ENCODE results near the gene FAM234B.

Gene FAM234B

DNA sequence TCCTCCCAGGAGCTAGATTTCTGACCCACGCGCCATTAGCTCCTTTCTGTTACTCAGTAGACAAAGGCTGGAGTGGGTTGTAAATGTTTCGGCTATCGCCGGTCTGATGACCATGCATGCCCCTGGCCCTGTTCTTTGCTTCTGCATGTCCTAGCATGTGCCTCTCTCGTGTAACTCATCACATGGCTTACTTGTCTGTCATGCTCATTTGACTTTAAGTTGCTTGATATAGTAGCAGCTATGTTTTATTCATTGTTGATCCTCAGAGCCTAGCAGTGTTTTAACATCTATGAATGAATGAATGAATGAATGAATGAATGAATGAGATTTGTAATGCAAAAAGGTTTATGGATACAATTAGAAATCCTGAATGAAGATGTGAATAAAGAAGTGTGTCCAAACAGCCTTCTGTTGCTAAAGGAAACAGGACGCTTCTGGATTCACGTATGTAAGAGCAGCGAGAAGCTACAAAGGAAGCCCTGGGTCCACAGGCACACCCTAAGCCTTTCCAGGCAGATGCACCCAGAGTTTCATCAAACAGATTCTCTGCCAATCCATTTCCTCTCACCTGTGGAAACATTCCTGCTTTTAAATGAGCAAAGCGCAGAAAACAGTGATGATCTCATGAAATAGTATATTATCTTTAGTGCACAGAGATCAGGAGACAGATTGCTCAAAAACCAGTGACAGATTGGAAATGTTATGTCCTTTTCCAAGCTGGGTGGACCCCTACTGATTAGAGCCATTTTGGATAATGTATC, 55.8 kb downstream of the FAM234B start:
- peak overlapping the region; percentile 98 for H3K27ac ChIP-seq
- ChIA-PET CTCF (interaction anchor here (1.0 to 4.0 kb wide), 2 partner anchors 35 to 112 kb away, joined by 3 to 16 read pairs; no protein-coding TSS in a partner anchor), POLR2A (ENCODE audit: low non-redundant PET) (interaction anchor here (1.8 kb wide), 1 partner anchor 98 kb away, joined by 4 read pairs; no protein-coding TSS in a partner anchor)
- DNase-seq (ENCODE audit: low spot score): peak; percentile 65
- TF ChIP-seq, protein P1, sequence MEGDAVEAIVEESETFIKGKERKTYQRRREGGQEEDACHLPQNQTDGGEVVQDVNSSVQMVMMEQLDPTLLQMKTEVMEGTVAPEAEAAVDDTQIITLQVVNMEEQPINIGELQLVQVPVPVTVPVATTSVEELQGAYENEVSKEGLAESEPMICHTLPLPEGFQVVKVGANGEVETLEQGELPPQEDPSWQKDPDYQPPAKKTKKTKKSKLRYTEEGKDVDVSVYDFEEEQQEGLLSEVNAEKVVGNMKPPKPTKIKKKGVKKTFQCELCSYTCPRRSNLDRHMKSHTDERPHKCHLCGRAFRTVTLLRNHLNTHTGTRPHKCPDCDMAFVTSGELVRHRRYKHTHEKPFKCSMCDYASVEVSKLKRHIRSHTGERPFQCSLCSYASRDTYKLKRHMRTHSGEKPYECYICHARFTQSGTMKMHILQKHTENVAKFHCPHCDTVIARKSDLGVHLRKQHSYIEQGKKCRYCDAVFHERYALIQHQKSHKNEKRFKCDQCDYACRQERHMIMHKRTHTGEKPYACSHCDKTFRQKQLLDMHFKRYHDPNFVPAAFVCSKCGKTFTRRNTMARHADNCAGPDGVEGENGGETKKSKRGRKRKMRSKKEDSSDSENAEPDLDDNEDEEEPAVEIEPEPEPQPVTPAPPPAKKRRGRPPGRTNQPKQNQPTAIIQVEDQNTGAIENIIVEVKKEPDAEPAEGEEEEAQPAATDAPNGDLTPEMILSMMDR (conservative IDR thresholded peaks at IDR 0.05; ENCODE audit: low read depth): no peak

DNA sequence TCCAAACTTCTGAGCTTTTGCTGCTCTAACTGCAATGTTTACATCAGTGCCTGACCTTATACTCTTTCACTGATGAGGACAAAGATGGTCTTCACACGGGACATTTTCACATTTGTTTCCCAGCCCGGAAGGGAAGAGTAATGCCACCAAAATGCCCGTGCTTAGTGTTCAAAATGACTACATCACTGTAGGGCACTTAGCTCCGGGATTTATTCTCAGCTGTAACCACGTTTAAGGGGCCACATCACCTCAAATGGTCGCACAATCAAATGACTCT, 56.4 kb downstream of the FAM234B start:
- CTCF ChIA-PET: interaction anchor here (1.0 to 4.0 kb wide), 2 partner anchors 35 to 111 kb away, joined by 3 to 16 read pairs; no protein-coding TSS in a partner anchor
- peak overlapping the region; percentile 98 for H3K27ac ChIP-seq
- no peak for DNase-seq (ENCODE audit: low spot score)
- TF ChIP-seq, protein P1 (conservative IDR thresholded peaks at IDR 0.05; ENCODE audit: low read depth): no peak
- POLR2A ChIA-PET (ENCODE audit: low non-redundant PET): interaction anchor here (1.8 kb wide), 1 partner anchor 97 kb away, joined by 4 read pairs; no protein-coding TSS in a partner anchor

DNA sequence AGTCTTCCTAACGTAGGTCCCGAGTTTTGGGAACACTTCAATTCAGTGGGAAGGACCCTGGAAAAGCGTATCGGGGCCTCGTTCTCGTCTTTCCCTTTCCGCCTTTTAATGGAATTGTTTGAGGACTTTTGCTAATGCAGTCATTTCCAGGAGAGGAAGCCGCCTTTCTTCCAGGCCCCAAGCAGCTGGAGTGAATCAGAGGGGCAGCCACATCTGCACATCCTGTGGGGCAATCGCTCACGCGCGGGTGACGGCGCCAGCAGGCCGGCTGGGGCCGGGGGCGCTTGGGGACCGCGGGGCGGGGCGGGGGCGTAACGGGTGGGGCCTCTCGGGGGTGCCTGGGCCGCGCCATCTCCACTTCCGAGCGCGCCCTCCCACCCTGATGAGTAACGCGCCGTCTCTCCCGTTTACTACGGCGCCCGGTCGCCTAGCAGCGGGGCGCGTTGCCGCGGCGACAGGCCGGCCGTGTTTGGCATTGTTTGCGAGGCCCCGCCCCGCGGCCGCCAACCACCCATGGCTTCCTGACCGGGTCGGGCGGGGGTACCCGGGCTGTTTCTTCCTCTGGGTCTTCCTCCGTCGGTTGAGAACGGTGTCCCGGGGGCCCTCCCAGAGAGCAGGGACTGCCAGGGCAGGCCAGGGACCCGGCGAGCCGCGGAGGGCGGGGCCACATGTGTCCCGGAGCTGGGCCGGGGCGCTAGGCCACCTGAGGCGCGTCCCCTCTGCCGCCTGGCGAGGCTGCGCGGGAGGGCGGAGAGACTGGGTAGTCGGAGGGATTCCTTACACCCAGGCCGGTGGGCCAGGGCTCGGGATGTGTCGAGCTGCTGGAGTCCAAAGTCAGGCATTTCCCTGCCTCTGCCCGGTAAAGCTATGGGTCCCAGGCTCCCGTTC, 56.9 kb downstream of the FAM234B start:
- TF ChIP-seq, protein P1 (conservative IDR thresholded peaks at IDR 0.05; ENCODE audit: low read depth): no peak
- ChIA-PET POLR2A (ENCODE audit: low non-redundant PET) (interaction anchor here (1.2 kb wide), 1 partner anchor 34 kb away, joined by 3 read pairs; no protein-coding TSS in a partner anchor), CTCF (interaction anchor here (1.0 to 4.0 kb wide), 2 partner anchors 34 to 111 kb away, joined by 3 to 16 read pairs; no protein-coding TSS in a partner anchor)
- peak; percentile 82 for DNase-seq (ENCODE audit: low spot score)
- H3K27ac ChIP-seq: peak overlapping the region; percentile 98

DNA sequence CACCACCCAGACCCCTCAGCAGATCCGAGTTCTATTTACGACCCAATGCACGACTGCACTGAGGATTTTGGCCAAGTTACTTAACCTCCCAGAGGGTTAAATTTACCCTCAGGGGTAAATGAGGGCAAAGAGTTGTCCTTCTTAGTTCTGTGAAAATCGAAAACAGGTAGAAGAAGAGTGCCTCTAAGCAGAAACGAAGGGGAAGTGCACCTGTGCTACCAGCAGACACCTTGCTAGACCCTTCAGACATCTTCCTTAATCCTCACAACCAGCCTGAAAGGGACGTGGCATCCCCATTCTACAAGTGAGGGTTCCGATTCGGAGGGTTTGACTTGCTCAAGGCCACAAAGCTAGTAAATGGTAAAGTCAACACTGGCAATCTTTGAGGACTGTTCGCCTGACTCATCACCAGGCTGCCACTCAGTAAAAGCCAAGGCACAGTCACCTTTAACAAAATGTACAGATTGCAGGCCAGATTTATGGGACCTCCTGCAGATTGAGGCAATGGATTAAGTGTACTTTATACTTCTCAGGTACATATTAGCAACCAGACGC, 57.7 kb downstream of the FAM234B start:
- CTCF ChIA-PET: interaction anchor here (4.0 kb wide), 1 partner anchor 110 kb away, joined by 16 read pairs; no protein-coding TSS in a partner anchor
- POLR2A ChIA-PET (ENCODE audit: low non-redundant PET): interaction anchor here (1.2 kb wide), 1 partner anchor 33 kb away, joined by 3 read pairs; no protein-coding TSS in a partner anchor
- peak overlapping the region; percentile 98 for H3K27ac ChIP-seq
- DNase-seq (ENCODE audit: low spot score): no peak
- TF ChIP-seq, protein P1 (conservative IDR thresholded peaks at IDR 0.05; ENCODE audit: low read depth): no peak

DNA sequence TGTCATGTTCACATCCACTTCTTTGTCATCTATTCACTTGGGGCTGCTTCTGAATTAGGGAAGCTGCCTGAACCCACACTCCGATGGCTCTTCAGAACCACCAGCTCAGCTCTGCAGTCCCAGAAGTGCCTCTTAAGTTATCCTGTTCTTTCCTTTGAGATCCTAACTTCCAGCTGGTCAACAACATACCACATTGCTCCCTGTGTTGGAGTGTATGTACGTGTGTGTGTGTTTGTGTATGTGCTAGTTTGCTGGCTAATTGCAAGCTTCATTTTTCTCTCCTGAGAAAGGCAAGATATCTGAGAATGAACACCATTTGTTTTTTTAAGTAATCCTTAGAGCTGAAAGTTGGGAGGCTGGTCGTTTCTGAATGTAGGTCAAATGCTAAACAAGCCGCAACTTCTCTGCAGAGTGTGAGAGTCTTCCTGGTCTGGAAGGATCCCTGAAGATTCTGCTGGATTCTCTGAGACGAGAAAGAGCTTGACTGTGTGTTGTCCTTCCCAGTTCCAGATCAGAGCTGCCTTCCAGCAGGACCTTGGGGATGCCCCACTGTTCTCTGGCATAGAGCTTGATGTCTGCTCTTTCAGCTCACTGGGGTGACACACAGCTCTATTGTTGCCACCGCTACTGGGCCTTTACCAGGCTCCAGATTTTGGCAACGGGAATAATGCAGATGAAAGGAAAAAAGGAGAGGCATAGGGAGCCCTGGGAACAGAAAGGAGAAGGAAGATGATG, 58.4 kb downstream of the FAM234B start:
- CTCF ChIA-PET: interaction anchor here (0.6 kb wide), 1 partner anchor 1556 kb away, joined by 3 read pairs; no protein-coding TSS in a partner anchor
- no peak for DNase-seq (ENCODE audit: low spot score)
- POLR2A ChIA-PET (ENCODE audit: low non-redundant PET): interaction anchor here (0.7 to 1.2 kb wide), 2 partner anchors 33 kb away, joined by 3 read pairs; no protein-coding TSS in a partner anchor
- TF ChIP-seq, protein P1 (conservative IDR thresholded peaks at IDR 0.05; ENCODE audit: low read depth): no peak
- peak overlapping the region; percentile 98 for H3K27ac ChIP-seq

Data from RWPE1 (cell line).